ENCODE results near the gene KNG1. TPM values are rescaled to one million over a fixed set of nuclear protein-coding genes. Genes with fewer than 3 reads are reported as not detected.

Gene KNG1
- total RNA-seq, 2 donors from 2014 or later: not detected

DNA sequence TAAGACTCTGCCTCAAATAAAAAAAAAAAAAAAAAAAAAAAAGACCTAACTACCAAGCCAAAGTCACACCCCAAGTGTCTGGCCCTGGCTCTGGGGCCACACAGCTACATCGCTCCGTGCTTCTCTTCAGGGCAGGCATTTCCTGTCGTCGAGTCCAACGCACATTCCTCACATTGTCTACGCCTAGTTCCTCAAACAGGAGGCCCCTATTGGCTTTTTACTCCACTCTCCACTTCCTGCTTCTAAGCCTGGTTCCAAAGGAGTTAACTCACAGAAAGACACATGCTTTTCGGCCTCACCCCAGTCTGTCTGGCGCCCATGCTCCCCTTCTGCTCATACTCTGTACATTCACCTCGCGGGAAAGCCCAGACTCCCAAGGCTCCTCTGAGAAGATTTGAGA lies 28.8 kb downstream of the KNG1 start:
- Histone ChIP-seq H3K27me3 (no peaks in the 10 kb centered on the region), H3K4me3 (no peak overlapping the region), H3K36me3 (replicated peaks in 1 of 2; ENCODE audit: insufficient read depth in 1 of 2, low read depth in 2 of 2) (no peaks in the 10 kb centered on the region), H3K27ac (peak overlapping the region in 2 of 4 donors; percentile 33 to 54), H3K4me1 (peaks cover 14% of the 10 kb centered on the region), H3K9me3 (no peaks in the 10 kb centered on the region)
- intact Hi-C loops (cut with DNase I): no loop called here
- peak in 3 of 4 donors; percentile 22 to 56 (median 32) for DNase-seq
- TF ChIP-seq POLR2A (IDR thresholded peaks at IDR 0.05): peak in 2 of 3 donors; percentile 12 to 15
- TF ChIP-seq, protein P1, sequence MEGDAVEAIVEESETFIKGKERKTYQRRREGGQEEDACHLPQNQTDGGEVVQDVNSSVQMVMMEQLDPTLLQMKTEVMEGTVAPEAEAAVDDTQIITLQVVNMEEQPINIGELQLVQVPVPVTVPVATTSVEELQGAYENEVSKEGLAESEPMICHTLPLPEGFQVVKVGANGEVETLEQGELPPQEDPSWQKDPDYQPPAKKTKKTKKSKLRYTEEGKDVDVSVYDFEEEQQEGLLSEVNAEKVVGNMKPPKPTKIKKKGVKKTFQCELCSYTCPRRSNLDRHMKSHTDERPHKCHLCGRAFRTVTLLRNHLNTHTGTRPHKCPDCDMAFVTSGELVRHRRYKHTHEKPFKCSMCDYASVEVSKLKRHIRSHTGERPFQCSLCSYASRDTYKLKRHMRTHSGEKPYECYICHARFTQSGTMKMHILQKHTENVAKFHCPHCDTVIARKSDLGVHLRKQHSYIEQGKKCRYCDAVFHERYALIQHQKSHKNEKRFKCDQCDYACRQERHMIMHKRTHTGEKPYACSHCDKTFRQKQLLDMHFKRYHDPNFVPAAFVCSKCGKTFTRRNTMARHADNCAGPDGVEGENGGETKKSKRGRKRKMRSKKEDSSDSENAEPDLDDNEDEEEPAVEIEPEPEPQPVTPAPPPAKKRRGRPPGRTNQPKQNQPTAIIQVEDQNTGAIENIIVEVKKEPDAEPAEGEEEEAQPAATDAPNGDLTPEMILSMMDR (IDR thresholded peaks at IDR 0.05): no peak
- 33 to 63% methylated on average over 10 of the region's 10 CpGs for WGBS, 2 donors
- ATAC-seq: peak; percentile 77

DNA sequence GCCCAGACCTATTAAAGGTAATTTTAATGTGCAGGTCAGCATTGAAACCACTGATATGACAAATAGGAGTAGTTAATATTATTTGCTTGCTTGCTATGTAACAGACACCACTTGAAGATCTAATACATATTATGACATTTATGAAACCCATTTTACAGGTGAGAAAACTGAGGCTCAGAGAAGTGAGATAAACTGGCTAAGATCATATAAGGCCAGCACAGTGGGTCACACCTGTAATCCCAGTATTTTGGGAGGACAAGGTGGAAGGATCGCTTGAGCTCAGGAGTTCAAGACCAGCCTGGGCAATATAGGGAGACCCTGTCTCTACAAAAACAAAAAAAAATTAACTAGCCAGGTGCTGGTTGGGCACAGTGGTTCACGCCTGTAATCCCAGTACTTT lies 33.2 kb downstream of the KNG1 start:
- no peak for DNase-seq
- TF ChIP-seq POLR2A (IDR thresholded peaks at IDR 0.05): no peak
- TF ChIP-seq, protein P1 (IDR thresholded peaks at IDR 0.05): no peak
- no peak overlapping the region for H3K4me3 ChIP-seq
- intact Hi-C loops (cut with DNase I): no loop called here
- H3K9me3 ChIP-seq: no peaks in the 10 kb centered on the region
- H3K27me3 ChIP-seq: no peaks in the 10 kb centered on the region
- WGBS, 2 donors: 93 to 95% methylated on average over 2 of the region's 2 CpGs
- no peaks in the 10 kb centered on the region for H3K36me3 ChIP-seq (replicated peaks in 1 of 2; ENCODE audit: insufficient read depth in 1 of 2, low read depth in 2 of 2)
- no peak for ATAC-seq
- peaks cover 12% of the 10 kb centered on the region for H3K4me1 ChIP-seq
- H3K27ac ChIP-seq: no peak overlapping the region

DNA sequence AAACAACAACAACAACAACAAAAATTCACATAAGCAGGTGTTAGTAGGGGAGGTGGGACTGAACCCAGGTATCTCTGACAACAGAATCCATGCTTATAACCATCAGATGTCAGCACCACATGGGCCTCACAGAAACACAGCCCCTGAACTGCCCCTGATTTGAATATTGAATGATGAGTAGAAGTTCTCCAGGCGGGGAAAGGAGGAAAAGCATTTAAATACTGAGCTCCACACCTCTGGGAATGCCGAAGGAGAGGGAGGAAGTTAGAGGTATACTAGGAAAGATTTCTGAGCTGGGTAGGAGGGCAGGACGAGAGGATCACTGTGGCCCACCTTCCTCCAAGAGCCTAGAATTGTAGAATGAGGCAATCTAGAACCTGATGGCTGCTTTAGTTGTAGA lies 34.3 kb downstream of the KNG1 start:
- H3K4me3 ChIP-seq: no peak overlapping the region
- ATAC-seq (no peak), DNase-seq (no peak)
- no peak overlapping the region for H3K27ac ChIP-seq
- no peaks in the 10 kb centered on the region for H3K27me3 ChIP-seq
- H3K36me3 ChIP-seq (replicated peaks in 1 of 2; ENCODE audit: insufficient read depth in 1 of 2, low read depth in 2 of 2): no peaks in the 10 kb centered on the region
- TF ChIP-seq POLR2A (IDR thresholded peaks at IDR 0.05): no peak
- TF ChIP-seq, protein P1 (IDR thresholded peaks at IDR 0.05): no peak
- 50 to 51% methylated on average over 3 of the region's 3 CpGs for WGBS, 2 donors
- no peaks in the 10 kb centered on the region for H3K9me3 ChIP-seq
- intact Hi-C loops (cut with DNase I): no loop called here
- H3K4me1 ChIP-seq: peaks cover 12% of the 10 kb centered on the region

DNA sequence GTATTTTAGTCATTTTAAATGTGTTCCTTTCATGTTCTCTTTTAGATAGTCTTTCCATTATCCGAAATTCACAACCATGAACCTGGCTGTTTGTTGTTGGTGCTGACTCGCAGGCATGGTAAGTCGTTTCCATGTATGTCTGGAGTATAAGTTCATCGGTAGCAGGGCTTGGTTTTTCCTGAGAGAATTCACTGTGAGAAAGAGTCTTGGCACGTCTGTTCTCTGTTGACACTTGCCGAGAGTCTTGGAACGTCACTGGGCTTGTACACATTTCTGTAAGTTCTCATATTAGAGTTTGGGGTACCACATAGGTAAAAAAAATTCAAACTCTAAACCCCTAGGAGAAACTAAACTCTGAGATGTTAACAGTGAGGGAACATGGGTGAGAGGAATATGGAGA lies 36.8 kb downstream of the KNG1 start:
- WGBS, 2 donors: 65 to 76% methylated on average over 7 of the region's 7 CpGs
- no peak for TF ChIP-seq POLR2A (IDR thresholded peaks at IDR 0.05)
- TF ChIP-seq, protein P1 (IDR thresholded peaks at IDR 0.05): no peak
- Histone ChIP-seq H3K9me3 (no peaks in the 10 kb centered on the region), H3K4me1 (peaks cover 12% of the 10 kb centered on the region), H3K27me3 (no peaks in the 10 kb centered on the region), H3K4me3 (no peak overlapping the region), H3K36me3 (replicated peaks in 1 of 2; ENCODE audit: insufficient read depth in 1 of 2, low read depth in 2 of 2) (no peaks in the 10 kb centered on the region), H3K27ac (no peak overlapping the region)
- ATAC-seq: no peak
- no peak for DNase-seq
- intact Hi-C loops (cut with DNase I): no loop called here

DNA sequence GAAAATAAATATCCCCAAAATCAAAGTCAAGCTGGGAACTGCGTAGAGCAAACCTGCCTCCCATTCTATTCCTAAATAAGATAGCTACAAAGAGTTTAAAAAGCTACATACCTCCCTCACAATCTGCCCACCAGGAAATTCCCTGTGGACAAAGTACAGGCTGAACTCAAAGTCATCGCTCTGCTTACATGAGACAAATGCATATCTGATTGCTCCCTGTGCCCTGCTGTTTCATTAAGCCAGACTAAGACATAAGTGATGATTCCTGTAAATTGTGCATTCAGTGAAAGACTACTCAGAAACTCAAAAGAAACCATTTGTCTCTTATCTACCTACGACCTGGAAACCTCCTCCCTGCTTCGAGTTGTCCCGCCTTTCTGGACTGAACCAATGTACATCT lies 37.7 kb downstream of the KNG1 start:
- intact Hi-C loops (cut with DNase I): no loop called here
- H3K36me3 ChIP-seq (replicated peaks in 1 of 2; ENCODE audit: insufficient read depth in 1 of 2, low read depth in 2 of 2): no peaks in the 10 kb centered on the region
- ATAC-seq (no peak), DNase-seq (no peak)
- H3K4me3 ChIP-seq: no peak overlapping the region
- H3K27ac ChIP-seq: no peak overlapping the region
- WGBS, 2 donors: 64 to 83% methylated on average over 5 of the region's 5 CpGs
- peaks cover 12% of the 10 kb centered on the region for H3K4me1 ChIP-seq
- TF ChIP-seq, protein P1 (IDR thresholded peaks at IDR 0.05): no peak
- no peaks in the 10 kb centered on the region for H3K9me3 ChIP-seq
- no peaks in the 10 kb centered on the region for H3K27me3 ChIP-seq
